NCI-H2196 treated with DMSO at 0.1 percent for 48 hours (cell line): ENCODE data around the gene WNT4.
A peak's percentile ranks its signal among the peaks of the same experiment; 100 is the strongest.

ENCODE experiments used
- DNase-seq: peaks from one replicate; lab custom pipeline; 2025; ENCODE audit not compliant: unreplicated experiment; lab: John Stamatoyannopoulos, UW

Gene WNT4

GRCh38 chr1:22132517-22133235, 10.2 kb downstream of the WNT4 start:
- DNase-seq: no peak

GRCh38 chr1:22131875-22132486, 10.9 kb downstream of the WNT4 start:
- peak; percentile 27 for DNase-seq

GRCh38 chr1:22131062-22131461, 11.8 kb downstream of the WNT4 start:
- no peak for DNase-seq

DNA sequence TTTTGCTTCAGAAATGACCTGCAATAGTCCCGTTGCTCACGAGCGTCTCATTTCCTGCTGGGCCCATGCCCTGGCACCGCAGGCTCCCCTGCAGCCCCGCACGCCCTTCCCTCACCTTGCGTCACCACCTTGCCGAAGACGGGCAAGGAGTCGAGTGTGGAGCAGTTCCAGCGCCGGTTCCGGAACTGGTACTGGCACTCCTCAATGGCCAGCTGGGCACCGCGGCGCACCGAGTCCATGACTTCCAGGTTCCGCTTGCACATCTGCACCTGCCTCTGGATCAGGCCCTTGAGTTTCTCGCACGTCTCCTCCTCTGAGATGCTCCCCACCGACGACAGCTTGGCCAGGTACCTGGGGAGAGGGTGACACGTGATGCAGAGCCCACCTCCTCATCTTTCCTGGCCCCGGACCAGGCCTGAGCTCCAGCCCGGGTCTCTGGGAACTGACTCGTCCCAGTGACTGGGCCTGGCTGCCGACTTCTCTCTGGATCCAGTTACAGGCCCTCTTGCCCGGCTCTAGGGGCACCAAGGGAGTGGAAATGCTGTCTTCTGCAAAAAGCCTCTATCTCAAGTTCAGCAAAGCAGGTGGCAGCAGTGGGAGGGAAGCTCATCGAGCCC, 13.3 kb downstream of the WNT4 start:
- DNase-seq: no peak

DNA sequence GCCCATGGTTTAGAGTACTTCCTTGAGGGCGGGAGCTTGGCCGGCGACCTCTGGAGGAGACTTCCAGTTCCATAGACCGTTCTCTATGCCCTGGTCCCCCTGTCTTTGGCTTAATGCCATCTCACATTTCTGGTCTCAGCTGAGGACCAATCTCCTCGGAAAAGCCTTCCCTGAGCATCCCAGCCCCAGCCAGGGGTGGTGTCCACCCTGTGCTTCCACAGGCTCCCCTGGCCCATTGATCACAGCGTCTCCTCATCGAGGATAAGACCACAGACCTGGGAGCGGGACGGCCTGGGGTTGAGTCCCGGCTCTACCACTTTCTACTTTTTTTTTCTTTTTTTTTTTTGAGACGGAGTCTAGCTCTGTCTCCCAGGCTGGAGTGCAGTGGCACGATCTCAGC, 14.5 kb downstream of the WNT4 start:
- no peak for DNase-seq

GRCh38 chr1:22127731-22128130, 15.2 kb downstream of the WNT4 start:
- DNase-seq: no peak

GRCh38 chr1:22127248-22127647, 15.6 kb downstream of the WNT4 start:
- DNase-seq: no peak

- DNase-seq: no peak
Observed at GRCh38 chr1:22126531-22126930, 16.4 kb downstream of the WNT4 start.

DNA sequence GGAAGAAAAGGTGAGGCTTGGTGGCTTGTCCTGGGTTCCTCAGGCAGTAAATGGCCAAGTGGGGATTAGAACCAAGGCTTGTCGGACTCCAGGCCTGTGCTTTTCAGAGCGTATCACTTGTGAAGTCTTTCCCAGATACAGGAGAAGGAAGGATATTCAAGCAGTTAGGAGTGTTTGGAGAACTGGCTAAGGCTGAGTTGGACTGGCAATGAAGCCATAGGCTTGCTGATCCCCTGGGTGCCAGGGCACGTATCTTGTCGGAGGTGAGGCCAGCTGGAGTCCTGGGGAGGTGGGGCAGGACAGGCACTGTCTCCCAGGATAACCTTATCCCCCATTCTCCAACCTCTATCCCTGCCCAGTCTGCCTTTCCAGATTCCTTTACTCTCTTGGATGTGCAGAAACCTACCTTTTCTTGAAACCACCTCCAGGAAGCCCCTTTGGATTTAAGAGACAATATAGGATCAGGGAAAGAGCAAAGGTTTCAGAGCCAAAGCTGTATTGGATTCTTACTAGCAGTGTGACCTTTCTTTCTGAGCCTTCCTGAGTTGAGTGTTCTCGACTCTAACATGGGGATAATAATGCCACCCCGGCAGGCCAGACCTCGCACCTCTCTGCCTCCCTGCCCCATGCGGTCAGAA, 18.2 kb downstream of the WNT4 start:
- no peak for DNase-seq

GRCh38 chr1:22123901-22124404, 18.9 kb downstream of the WNT4 start:
- no peak for DNase-seq

DNA sequence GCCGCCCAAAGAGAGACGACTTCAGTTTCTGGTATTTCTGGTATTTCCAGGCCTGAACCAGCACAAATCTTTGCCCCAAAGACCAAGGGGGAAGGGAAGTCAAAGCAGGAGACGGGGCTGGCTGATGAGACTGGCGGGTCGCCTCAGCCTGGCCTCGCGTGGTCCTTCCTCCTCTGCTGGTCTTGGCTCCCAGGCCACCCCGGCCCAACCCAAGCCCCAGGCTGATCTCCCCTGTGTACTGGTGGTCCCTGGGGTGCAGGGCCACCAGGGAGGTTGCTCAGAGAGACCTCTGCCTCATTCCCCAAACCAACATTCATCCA, 19.9 kb downstream of the WNT4 start:
- no peak for DNase-seq

DNA sequence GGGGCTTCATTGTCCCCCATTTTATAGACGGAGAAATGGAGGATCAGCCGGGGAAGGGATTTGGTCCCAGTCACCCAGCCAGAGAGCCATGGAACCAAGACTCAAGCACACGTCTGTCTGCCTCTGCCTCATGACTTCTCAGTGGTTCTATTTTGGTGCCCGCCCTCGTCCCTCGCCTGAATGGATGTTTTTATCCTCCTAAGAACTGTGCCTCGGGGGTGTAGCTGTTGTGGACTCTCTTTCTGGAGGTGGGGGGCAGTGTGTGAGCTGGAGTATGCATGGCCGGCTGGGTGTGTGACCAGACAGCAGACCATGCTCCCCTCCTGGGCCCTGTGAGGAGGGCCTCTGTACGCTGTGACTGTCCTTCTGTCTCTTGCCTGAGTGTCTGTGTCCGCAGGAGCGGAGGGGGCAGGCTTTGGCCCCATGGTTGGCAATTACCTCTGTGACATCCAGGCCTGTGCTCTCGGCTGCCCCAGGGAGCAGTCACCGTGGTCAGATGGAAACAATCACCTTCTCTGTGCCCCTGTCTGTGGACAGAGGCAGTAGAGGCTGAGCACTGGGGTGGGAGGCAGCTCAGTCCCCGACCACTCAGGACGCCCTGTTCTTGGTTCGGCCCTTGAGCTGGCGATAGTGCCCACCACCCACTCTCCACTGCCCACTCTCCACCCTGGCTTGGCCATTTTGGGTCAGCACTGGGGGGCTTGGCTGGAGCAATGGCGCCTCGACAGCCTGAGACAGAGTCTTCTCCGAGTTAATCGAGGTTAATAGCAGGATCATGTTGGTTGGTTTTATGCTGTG, 20.4 kb downstream of the WNT4 start:
- no peak for DNase-seq

- no peak for DNase-seq
Observed at GRCh38 chr1:22121421-22121911, 21.4 kb downstream of the WNT4 start.

DNA sequence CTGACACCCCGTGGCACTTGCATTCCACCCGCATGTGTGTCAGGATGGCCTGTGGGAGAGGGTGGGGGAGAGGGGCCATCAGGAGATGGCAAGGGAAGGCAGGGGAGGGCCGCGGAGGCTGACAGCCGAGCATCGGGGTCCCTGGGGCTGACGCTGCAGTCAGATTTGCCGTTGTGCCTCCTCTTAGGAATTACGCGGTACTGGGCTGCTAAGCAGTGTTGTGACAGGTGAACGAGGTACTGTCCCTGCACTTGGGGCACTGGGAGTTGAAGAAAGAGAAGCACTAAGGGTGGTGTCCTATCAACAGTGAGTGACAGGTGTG, 22.5 kb downstream of the WNT4 start:
- DNase-seq: no peak

- DNase-seq: no peak
Observed at GRCh38 chr1:22119626-22120468, 23.1 kb downstream of the WNT4 start.

GRCh38 chr1:22118291-22118992, 24.5 kb downstream of the WNT4 start:
- DNase-seq: no peak

- DNase-seq: no peak
Observed at GRCh38 chr1:22117851-22118250, 25.0 kb downstream of the WNT4 start.

GRCh38 chr1:22117238-22117637, 25.7 kb downstream of the WNT4 start:
- DNase-seq: no peak

- no peak for DNase-seq
Observed at GRCh38 chr1:22115286-22115685, 27.6 kb downstream of the WNT4 start.
